ENCODE data around the gene CGB1. TPM values are rescaled to one million over a fixed set of nuclear protein-coding genes. Genes with fewer than 3 reads are reported as not detected.
"Not testable (repeated sequence)": the region's sequence is repeated elsewhere in the genome, so short reads cannot be mapped to it uniquely, and the experiment has no call there.

CGB1 gene
- total RNA-seq, 1 experiment from 2014 or later, result not detected

GRCh38 chr19:49058562-49058961, 21.9 kb upstream of the CGB1 start:
- DNase-seq (ENCODE audit: low read depth), result no peak

GRCh38 chr19:49057636-49058234, 21.0 kb upstream of the CGB1 start, which contains the start of gene CGB7:
Gene CGB7, minus strand, starts transcription at chr19:49057749. Its CDS starts 2,374 bp downstream, at chr19:49055375.
- peak; percentile 58 for DNase-seq (ENCODE audit: low read depth)

- not testable (repeated sequence) for DNase-seq (ENCODE audit: low read depth)
These were observed 20.4 kb upstream of the CGB1 start for GRCh38 chr19:49056902-49057596.

GRCh38 chr19:49056101-49056901, 19.6 kb upstream of the CGB1 start:
- DNase-seq (ENCODE audit: low read depth), result peak; percentile 46

- DNase-seq (ENCODE audit: low read depth), result peak; percentile 69
These were observed 13.8 kb upstream of the CGB1 start for GRCh38 chr19:49050376-49051033.

GRCh38 chr19:49049834-49050233, 13.1 kb upstream of the CGB1 start:
- not testable (repeated sequence) for DNase-seq (ENCODE audit: low read depth)

GRCh38 chr19:49049011-49049410, 12.3 kb upstream of the CGB1 start, which contains the start of gene CGB8:
Gene CGB8, minus strand, starts transcription at chr19:49049111. Its CDS starts 372 bp downstream, at chr19:49048739.
- not testable (repeated sequence) for DNase-seq (ENCODE audit: low read depth)

GRCh38 chr19:49043548-49043947, 6.9 kb upstream of the CGB1 start, which contains the start of gene CGB5:
Gene CGB5, plus strand, starts transcription at chr19:49043848. Its CDS starts 362 bp downstream, at chr19:49044210.
- DNase-seq (ENCODE audit: low read depth), result not testable (repeated sequence)

GRCh38 chr19:49042666-49043065, 6.0 kb upstream of the CGB1 start:
- not testable (repeated sequence) for DNase-seq (ENCODE audit: low read depth)

GRCh38 chr19:49042177-49042576, 5.5 kb upstream of the CGB1 start:
- no peak for DNase-seq (ENCODE audit: low read depth)

- not testable (repeated sequence) for DNase-seq (ENCODE audit: low read depth)
These were observed 3.0 kb upstream of the CGB1 start for GRCh38 chr19:49039736-49040135.

GRCh38 chr19:49038557-49039276, 2.0 kb upstream of the CGB1 start:
- DNase-seq (ENCODE audit: low read depth), result peak; percentile 74

GRCh38 chr19:49038111-49038510, 1.4 kb upstream of the CGB1 start:
- not testable (repeated sequence) for DNase-seq (ENCODE audit: low read depth)

GRCh38 chr19:49031642-49032301, 4.9 kb downstream of the CGB1 start, which contains the start of gene CGB2:
Gene CGB2, plus strand, starts transcription at chr19:49031890. Its CDS starts 206 bp downstream, at chr19:49032096.
- DNase-seq (ENCODE audit: low read depth), result not testable (repeated sequence)

GRCh38 chr19:49030323-49030722, 6.4 kb downstream of the CGB1 start:
- not testable (repeated sequence) for DNase-seq (ENCODE audit: low read depth)

- not testable (repeated sequence) for DNase-seq (ENCODE audit: low read depth)
These were observed 6.9 kb downstream of the CGB1 start for GRCh38 chr19:49029749-49030148.

GRCh38 chr19:49028686-49029085, 8.0 kb downstream of the CGB1 start:
- not testable (repeated sequence) for DNase-seq (ENCODE audit: low read depth)

GRCh38 chr19:49025599-49025998, 11.1 kb downstream of the CGB1 start:
- not testable (repeated sequence) for DNase-seq (ENCODE audit: low read depth)

- not testable (repeated sequence) for DNase-seq (ENCODE audit: low read depth)
These were observed 11.6 kb downstream of the CGB1 start for GRCh38 chr19:49025088-49025487.

GRCh38 chr19:49024233-49024632, 12.5 kb downstream of the CGB1 start, which contains the start of gene CGB3:
Gene CGB3, minus strand, starts transcription at chr19:49024333. Its CDS starts 362 bp downstream, at chr19:49023971.
- not testable (repeated sequence) for DNase-seq (ENCODE audit: low read depth)
